ENCODE results near the gene RAB11B. TPM values are rescaled to one million over a fixed set of nuclear protein-coding genes. Genes with fewer than 3 reads are reported as not detected.
A peak's percentile ranks its signal among the peaks of the same experiment; 100 is the strongest.

Gene RAB11B
- total and polyA plus RNA-seq, 9 of the 15 experiments (the other 6 are each of a cell fraction or from before 2014, with no cell fraction given) = 0.74 to 71.0 (median 13.8) TPM

DNA sequence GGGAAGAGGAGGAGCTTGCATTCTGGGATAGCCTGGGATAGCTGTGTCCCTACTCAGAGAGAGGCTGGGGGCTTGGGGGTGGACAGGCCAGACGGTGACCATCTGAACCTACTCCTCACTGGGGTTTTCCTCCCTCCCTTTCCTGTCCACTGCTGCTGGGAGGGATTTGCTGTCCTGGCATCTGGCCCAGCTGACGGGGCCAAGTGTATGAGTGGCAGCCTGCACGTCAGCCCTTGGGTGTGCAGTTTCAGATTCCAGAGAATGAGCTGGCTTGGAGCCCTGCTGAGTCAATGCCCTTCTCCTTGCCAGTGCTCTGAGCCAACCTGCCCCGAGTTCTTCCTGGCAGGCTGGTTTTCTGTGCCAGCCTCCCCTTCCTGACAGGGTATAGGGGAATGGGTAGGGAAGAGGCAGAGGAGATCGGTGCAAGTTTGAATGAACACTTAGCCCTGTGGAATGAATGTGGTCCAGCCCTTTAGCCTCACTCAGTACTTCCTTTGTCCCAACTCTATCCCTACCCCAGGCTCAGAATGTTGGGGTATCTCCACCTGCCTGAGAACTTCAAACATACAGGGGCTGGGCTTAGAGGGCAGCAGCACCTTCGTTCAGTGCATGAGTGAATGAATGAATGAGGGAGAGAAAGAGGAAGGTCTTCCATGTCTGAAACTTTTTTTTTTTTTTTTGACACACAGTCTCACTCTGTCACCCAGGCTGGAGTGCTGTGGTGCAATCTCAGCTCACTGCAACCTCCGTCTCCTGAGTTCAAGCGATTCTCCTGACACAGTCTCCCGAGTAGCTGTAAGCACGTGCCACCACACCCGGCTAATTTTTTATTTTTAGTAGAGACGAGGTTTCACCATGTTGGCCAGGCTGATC, 28.0 kb upstream of the RAB11B start:
- POLR2A ChIA-PET = interaction anchor here (1.7 to 1.9 kb wide), 2 partner anchors 8 to 41 kb away, joined by 5 to 8 read pairs; partner anchors contain the start of genes NDUFA7 and RPS28
- no peak overlapping the region for H2AFZ ChIP-seq (ENCODE audit: low read depth, low read length)
- intact Hi-C loops (cut with micrococcal nuclease) = no loop called here
- in situ Hi-C loops (cut with MboI) = no loop called here
- 20% methylated on average over 11 of the region's 12 CpGs for WGBS (ENCODE audit: insufficient coverage, low coverage, missing lambda C conversion rate)
- no peak for ATAC-seq
- H3K27me3 ChIP-seq (ENCODE audit: control insufficient read depth in 2 of 2, insufficient read depth in 2 of 2, low read length in 2 of 2) = peaks cover 0 to 19% of the 10 kb centered on the region in 2 experiments; a peak in 2 of 5 replicates
- no peaks in the 10 kb centered on the region for H3K36me3 ChIP-seq (ENCODE audit: control insufficient read depth, insufficient read depth, low read length)
- H3K4me2 ChIP-seq (ENCODE audit: insufficient read depth, low read length) = no peak overlapping the region
- H3K79me2 ChIP-seq (ENCODE audit: control insufficient read depth, insufficient read depth, low read length) = no peaks in the 10 kb centered on the region
- no peaks in the 10 kb centered on the region for H3K9me1 ChIP-seq (ENCODE audit: control insufficient read depth, insufficient read depth, low read length)
- no TSS peak for BruUV-seq (replicated peaks)
- FAIRE-seq = no peak
- H3K27ac ChIP-seq (ENCODE audit: extremely low read depth, low read depth, low read length) = no peak overlapping the region
- H4K20me1 ChIP-seq (replicated peaks; ENCODE audit: control insufficient read depth, insufficient read depth, low read length) = no peaks in the 10 kb centered on the region
- no peaks in the 10 kb centered on the region for H3K9me3 ChIP-seq (replicated peaks; ENCODE audit: control insufficient read depth, insufficient read depth, low read depth, low read length)
- CTCF ChIA-PET (ENCODE audit: low intra/inter-chr PET ratio) = no interaction called here
- no peak overlapping the region for H3K4me3 ChIP-seq
- peaks cover 7 to 26% of the 10 kb centered on the region in 2 experiments for H3K4me1 ChIP-seq (replicated peaks in 1 of 2; ENCODE audit: control insufficient read depth in 2 of 2, insufficient read depth in 2 of 2, low read length in 2 of 2)
- 0 out of 4 replicates have a peak overlapping the region, but pooled peaks of 1 of the 2 experiments have one; percentile 26 for H3K9ac ChIP-seq (ENCODE audit: insufficient read depth in 1 of 2, low read depth in 2 of 2, low read length in 2 of 2)
- no peak for DNase-seq (ENCODE audit: extremely low read depth in 1 of 4, low spot score in 3 of 4)
- TF ChIP-seq, protein P1, sequence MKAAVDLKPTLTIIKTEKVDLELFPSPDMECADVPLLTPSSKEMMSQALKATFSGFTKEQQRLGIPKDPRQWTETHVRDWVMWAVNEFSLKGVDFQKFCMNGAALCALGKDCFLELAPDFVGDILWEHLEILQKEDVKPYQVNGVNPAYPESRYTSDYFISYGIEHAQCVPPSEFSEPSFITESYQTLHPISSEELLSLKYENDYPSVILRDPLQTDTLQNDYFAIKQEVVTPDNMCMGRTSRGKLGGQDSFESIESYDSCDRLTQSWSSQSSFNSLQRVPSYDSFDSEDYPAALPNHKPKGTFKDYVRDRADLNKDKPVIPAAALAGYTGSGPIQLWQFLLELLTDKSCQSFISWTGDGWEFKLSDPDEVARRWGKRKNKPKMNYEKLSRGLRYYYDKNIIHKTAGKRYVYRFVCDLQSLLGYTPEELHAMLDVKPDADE (conservative IDR thresholded peaks at IDR 0.05; ENCODE audit: control insufficient read depth, low read depth, low read length) = no peak
- TF ChIP-seq, protein P2, sequence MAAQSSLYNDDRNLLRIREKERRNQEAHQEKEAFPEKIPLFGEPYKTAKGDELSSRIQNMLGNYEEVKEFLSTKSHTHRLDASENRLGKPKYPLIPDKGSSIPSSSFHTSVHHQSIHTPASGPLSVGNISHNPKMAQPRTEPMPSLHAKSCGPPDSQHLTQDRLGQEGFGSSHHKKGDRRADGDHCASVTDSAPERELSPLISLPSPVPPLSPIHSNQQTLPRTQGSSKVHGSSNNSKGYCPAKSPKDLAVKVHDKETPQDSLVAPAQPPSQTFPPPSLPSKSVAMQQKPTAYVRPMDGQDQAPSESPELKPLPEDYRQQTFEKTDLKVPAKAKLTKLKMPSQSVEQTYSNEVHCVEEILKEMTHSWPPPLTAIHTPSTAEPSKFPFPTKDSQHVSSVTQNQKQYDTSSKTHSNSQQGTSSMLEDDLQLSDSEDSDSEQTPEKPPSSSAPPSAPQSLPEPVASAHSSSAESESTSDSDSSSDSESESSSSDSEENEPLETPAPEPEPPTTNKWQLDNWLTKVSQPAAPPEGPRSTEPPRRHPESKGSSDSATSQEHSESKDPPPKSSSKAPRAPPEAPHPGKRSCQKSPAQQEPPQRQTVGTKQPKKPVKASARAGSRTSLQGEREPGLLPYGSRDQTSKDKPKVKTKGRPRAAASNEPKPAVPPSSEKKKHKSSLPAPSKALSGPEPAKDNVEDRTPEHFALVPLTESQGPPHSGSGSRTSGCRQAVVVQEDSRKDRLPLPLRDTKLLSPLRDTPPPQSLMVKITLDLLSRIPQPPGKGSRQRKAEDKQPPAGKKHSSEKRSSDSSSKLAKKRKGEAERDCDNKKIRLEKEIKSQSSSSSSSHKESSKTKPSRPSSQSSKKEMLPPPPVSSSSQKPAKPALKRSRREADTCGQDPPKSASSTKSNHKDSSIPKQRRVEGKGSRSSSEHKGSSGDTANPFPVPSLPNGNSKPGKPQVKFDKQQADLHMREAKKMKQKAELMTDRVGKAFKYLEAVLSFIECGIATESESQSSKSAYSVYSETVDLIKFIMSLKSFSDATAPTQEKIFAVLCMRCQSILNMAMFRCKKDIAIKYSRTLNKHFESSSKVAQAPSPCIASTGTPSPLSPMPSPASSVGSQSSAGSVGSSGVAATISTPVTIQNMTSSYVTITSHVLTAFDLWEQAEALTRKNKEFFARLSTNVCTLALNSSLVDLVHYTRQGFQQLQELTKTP (IDR thresholded peaks at IDR 0.05; ENCODE audit: low read depth in 1 of 2, partially characterized antibody in 2 of 2) = no peak
- TF ChIP-seq NFIC (IDR thresholded peaks at IDR 0.05) (peak; percentile 53), CREB1 (IDR thresholded peaks at IDR 0.05) (no peak), CREB1 (CRISPR knock-in tag; IDR thresholded peaks at IDR 0.05) (no peak), BMI1 (IDR thresholded peaks at IDR 0.05; ENCODE audit: low read length) (no peak), TAF1 (IDR thresholded peaks at IDR 0.05; ENCODE audit: control insufficient read depth, extremely low read depth, insufficient read depth, low read length, severe bottlenecking) (no peak), POLR3A (IDR thresholded peaks at IDR 0.05; ENCODE audit: borderline replicate concordance, extremely low read depth, insufficient read depth, insufficient read length) (no peak), BACH1 (tag; IDR thresholded peaks at IDR 0.05) (no peak), ZNF24 (IDR thresholded peaks at IDR 0.05) (0 out of 2 replicates have a peak, but pooled peaks have one; percentile 22), ZSCAN29 (IDR thresholded peaks at IDR 0.05) (no peak), TBP (optimal IDR thresholded peaks at IDR 0.05; ENCODE audit: low read depth, low read length) (no peak), GATAD2B (IDR thresholded peaks at IDR 0.05; ENCODE audit: borderline replicate concordance) (no peak)
- TF ChIP-seq, protein P3, sequence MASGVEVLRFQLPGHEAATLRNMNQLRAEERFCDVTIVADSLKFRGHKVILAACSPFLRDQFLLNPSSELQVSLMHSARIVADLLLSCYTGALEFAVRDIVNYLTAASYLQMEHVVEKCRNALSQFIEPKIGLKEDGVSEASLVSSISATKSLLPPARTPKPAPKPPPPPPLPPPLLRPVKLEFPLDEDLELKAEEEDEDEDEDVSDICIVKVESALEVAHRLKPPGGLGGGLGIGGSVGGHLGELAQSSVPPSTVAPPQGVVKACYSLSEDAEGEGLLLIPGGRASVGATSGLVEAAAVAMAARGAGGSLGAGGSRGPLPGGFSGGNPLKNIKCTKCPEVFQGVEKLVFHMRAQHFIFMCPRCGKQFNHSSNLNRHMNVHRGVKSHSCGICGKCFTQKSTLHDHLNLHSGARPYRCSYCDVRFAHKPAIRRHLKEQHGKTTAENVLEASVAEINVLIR (CRISPR knock-in tag; IDR thresholded peaks at IDR 0.05) = no peak

Data from K562 (cell line).